GM19324 (cell line): ENCODE data around the gene ELP4.

Experiments used
- ATAC-seq: cut with Tn5 transposase; IDR thresholded peaks from one replicate; pipeline ENCODE4 v1.9.1; 2021; ENCODE audit warnings: mild to moderate bottlenecking, moderate library complexity; ENCODE audit not compliant: unreplicated experiment, low FRiP score

ELP4 gene

GRCh38 chr11:31767066-31767465, 257.5 kb downstream of the ELP4 start:
- no peak for ATAC-seq

DNA sequence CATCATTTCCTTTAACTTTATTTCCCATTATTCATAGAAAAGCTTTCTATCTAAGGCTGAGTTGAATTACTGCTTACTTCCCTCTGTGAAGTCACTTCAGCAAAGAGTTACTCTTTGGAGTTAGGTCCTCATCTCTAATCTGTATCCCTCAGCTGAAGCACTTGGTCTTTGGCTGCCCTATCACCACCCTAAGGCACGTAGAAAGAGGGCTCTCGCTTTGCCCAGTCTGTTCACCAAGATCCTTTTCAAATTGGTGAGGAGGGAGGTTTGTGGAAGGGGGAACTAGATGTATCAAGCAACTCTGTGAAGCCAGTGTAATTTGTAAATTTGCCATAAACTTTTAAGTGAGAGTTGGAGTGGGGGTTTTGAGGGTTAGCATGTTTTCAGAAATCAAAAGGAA, 258.1 kb downstream of the ELP4 start:
- no peak for ATAC-seq

- ATAC-seq = no peak
Measured at GRCh38 chr11:31768749-31769640, 259.4 kb downstream of the ELP4 start.

- ATAC-seq = no peak
Measured at GRCh38 chr11:31770011-31770700, 260.6 kb downstream of the ELP4 start.

DNA sequence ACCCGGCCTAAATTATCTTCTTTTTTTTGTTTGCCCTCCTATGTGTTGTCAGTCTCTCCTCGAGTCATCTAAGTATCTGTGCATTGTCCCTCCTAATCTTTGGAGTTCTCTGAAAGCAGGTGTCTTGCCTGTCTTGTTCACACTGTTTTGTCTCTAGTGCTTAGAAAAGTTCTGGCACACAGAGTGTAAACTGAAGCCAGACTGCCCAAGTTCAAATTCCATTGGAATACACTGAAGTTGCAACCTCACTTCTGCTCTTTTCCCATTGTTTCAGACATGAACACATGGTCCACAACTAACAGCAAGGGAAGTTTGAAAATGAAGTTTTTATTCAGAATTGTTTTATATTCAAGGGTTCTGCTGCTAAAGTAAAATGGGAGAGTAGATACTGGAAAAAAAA, 262.8 kb downstream of the ELP4 start:
- no peak for ATAC-seq

DNA sequence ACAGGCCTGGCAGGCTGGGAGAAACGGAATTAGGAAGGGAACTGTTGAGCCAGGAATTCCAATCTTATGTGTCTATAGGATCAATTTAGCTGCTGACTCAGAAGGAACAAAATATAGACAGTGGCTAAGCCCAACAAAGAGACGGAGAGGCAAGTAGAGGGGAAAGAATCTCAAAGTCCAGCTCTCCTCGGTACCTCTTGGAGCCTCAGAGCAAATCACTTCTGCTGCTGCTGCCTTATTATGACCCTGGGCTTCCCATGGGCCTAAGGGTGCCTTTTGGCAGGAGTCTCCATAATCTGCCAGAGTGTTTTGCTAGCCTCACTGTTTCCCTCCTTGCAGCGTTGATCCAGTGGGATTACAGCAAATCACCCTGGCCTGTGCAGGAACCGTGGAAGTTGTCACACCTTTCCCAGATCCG, 269.8 kb downstream of the ELP4 start:
- ATAC-seq = no peak

DNA sequence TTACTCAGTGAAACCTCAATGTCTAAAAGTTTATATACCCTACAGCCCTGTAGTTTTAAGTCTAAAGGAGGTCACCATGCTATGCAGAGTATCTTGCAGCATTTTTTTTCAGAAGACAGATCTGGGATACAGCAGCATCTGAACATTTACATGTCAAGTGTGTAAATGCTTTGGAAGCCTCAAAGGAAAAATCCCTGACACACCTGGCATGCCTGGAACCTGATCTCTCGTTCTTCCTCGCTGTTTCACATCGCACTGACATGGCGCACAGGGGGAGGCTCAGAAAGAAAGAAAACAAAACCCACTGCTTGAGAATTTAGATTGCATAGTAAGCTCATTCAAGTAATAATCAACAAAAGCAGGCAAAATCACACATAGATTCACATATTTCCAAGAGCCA, 270.5 kb downstream of the ELP4 start:
- no peak for ATAC-seq

DNA sequence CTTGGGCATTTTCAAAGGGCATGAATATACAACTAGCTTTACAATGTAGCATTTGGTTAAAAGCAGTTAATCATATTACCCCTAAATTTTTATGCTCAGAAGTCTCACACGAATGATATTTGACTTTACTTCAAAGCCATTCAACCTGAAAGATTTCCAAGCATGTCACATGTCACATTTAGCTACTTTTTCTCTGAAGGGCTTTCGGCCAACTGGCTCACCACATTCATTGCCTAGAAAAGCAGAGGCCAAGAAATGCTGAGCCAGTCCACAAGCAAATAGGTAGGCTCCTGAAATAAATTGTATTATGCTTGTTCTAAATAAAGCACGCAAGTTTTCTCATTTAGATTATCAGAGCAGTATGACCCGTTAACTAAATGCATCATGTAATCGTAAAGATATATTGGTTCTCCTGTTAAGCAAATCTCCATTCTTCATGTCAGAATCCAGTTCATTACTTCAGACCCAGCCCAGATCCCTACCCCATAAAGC, 271.0 kb downstream of the ELP4 start:
- no peak for ATAC-seq

GRCh38 chr11:31782257-31782656, 272.7 kb downstream of the ELP4 start:
- ATAC-seq = no peak

DNA sequence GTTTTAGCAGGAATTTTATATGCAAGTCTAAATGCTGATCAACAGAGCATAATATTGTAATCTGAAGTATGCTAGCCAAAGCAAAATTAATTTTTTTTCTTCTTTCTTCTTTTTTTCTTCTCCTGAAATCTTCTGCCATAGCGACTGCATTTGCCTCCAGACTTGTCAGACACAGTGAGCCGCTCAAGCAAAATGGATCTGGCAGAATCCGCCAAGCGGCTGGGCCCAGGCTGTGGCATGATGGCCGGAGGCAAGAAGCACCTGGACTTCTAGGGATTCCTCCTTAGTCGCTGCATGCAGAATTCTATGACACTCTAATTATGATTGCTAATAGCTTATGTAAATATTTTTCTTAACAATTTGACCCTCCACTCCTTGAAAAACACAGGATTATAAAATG, 273.7 kb downstream of the ELP4 start:
- no peak for ATAC-seq

- no peak for ATAC-seq
Measured at GRCh38 chr11:31784611-31785010, 275.0 kb downstream of the ELP4 start.

GRCh38 chr11:31786996-31787685, 277.6 kb downstream of the ELP4 start:
- no peak for ATAC-seq

DNA sequence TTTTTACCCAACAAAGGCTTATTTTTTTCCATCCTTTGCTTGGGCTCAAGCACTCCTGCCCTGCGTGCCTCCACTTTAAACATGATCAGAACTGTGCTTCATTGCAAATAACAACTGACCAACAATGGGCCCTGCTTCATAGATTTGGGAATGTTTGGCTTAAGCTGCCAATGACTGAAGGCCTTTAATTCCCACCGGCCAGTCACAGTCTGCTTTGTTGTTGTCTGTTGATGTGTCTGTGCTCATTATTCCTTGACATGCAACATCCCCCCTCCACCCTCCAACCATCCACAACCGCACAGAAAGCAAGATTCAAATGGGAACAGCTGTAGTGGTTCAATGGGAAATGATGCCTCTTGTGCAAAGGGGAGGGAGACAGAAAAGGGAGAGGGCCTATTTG, 278.5 kb downstream of the ELP4 start:
- ATAC-seq = no peak

DNA sequence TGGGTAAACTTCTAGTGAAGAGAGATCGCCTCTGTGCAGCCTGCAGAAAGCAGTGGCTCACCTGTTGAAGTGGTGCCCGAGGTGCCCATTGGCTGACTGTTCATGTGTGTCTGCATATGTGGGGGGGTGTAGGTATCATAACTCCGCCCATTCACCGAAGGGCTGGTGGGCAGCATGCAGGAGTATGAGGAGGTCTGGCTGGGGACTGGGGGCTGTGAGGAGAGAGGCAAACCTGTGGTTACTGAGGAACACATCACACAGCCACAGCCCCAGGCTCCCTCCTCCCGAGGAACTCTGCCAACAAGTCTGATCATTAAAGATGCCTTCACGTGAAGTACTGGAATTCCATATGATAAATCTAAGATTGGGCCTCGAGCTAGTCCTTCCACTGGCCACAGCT, 281.1 kb downstream of the ELP4 start:
- no peak for ATAC-seq

DNA sequence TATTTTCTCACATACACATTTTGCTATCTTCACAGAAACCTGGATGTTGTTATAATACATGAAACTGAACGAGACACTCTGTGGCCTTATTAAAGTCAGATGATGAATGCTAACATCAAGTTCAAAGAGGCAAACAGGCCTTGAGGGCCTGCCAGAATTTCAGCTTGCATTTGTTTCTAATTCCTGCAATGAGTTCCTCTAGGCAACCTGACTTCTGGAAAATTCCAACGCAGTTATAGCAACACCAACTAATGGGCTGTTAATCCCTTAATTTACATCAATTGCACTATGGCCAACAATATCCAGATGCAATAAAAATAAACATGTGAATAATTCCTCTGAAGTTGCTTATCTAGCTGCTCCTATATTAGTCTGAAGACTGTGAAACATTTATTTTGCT, 282.5 kb downstream of the ELP4 start:
- ATAC-seq = no peak

- ATAC-seq = no peak
Measured at GRCh38 chr11:31792456-31792855, 282.9 kb downstream of the ELP4 start.

DNA sequence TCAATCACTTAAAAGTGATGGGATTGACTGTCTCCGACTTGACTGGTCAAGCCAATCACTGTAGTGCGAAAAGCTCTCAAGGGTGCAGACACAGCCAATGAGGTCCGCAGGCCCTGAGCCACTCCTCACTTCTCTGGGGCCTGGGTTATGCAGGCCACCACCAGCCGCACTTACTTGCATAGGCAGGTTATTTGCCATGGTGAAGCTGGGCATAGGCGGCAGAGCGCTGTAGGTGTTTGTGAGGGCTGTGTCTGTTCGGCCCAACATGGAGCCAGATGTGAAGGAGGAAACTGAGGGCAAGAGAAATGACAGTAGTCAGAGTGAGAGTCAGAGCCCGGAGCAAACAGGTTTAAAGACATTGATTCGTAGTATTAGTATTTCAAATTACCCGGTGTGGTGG, 283.7 kb downstream of the ELP4 start:
- no peak for ATAC-seq

DNA sequence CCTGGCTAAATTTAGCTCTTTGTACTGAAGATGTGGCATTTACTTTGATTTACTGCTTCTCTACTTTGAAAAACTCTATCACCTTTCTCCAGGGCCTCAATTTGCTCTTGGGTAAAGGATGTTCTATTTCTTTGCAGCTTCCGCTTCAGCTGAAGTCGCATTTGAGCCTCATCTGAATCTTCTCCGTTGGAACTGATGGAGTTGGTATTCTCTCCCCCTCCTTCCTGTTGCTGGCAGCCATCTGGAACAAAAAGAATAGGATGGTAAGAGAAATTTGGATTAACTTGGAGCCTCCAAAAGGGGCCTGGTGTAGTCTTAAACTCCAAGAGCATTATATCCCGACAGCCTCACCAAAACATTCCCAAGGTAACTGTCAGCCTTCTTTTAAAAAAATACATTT, 285.0 kb downstream of the ELP4 start:
- ATAC-seq = no peak

- no peak for ATAC-seq
Measured at GRCh38 chr11:31795706-31796498, 286.3 kb downstream of the ELP4 start.

GRCh38 chr11:31796499-31797189, 287.1 kb downstream of the ELP4 start:
- no peak for ATAC-seq
